Neural progenitor cell (in vitro differentiated cells): ENCODE measurements around the gene GRID1. TPM values are rescaled to one million over a fixed set of nuclear protein-coding genes. Genes with fewer than 3 reads are reported as not detected.

ENCODE experiments used
- DNase-seq: peaks from one replicate; pipeline ENCODE4 v3.0.0-alpha.2; 2016; ENCODE audit warnings: low spot score
- H2AFZ ChIP-seq: fragments of 200-600 bp; sonication (generic); replicated peaks from 2 replicates; pipeline ENCODE4 v1.6.1; 2016; ENCODE audit warnings: antibody characterized with exemption
- H3F3A ChIP-seq: fragments of 200-600 bp; sonication (generic); 2 replicates; pipeline ENCODE4 v1.6.1; 2016; ENCODE audit warnings: antibody characterized with exemption, low read depth
- H3K27ac ChIP-seq: fragments of 200-600 bp; sonication (generic); 2 replicates; pipeline ENCODE4 v1.5.1; 2016; ENCODE audit warnings: mild to moderate bottlenecking
- H3K27me3 ChIP-seq: fragments of 200-600 bp; sonication (generic); 2 replicates; pipeline ENCODE4 v1.6.1; 2016; ENCODE audit warnings: mild to moderate bottlenecking, moderate library complexity
- H3K36me3 ChIP-seq: fragments of 200-600 bp; sonication (generic); 2 replicates; pipeline ENCODE4 v1.5.1; 2016
- H3K4me1 ChIP-seq: fragments of 200-600 bp; sonication (generic); 2 replicates; pipeline ENCODE4 v1.6.1; 2016; ENCODE audit warnings: mixed run types
- H3K4me2 ChIP-seq: fragments of 200-600 bp; sonication (generic); 2 replicates; pipeline ENCODE4 v1.6.1; 2016
- H3K4me3 ChIP-seq: fragments of 200-600 bp; sonication (generic); 2 replicates; pipeline ENCODE4 v1.5.1; 2016
- H3K79me2 ChIP-seq: fragments of 200-600 bp; sonication (generic); 2 replicates; pipeline ENCODE4 v1.6.1; 2016; ENCODE audit warnings: low read depth
- H3K9ac ChIP-seq: fragments of 200-600 bp; sonication (generic); 2 replicates; pipeline ENCODE4 v1.6.1; 2016
- H3K9me3 ChIP-seq: fragments of 200-600 bp; sonication (generic); 2 replicates; pipeline ENCODE4 v1.5.1; 2016; ENCODE audit warnings: low read depth
- H4K20me1 ChIP-seq: fragments of 200-600 bp; sonication (generic); 2 replicates; pipeline ENCODE4 v1.6.1; 2016; ENCODE audit warnings: low read depth
- H3K27ac Mint-ChIP-seq: 3 replicates; pipeline ENCODE4 v1.8.0; 2021; ENCODE audit warnings: mixed read lengths
- H3K27me3 Mint-ChIP-seq: 2 replicates; pipeline ENCODE4 v1.8.0; 2022; ENCODE audit warnings: low read depth, mild to moderate bottlenecking, inconsistent platforms, moderate library complexity, mixed read lengths; ENCODE audit not compliant: insufficient read depth
- H3K36me3 Mint-ChIP-seq: 3 replicates; pipeline ENCODE4 v1.8.0; 2021; ENCODE audit warnings: mixed read lengths
- H3K4me1 Mint-ChIP-seq: 3 replicates; pipeline ENCODE4 v1.8.0; 2021; ENCODE audit warnings: mixed read lengths
- H3K4me3 Mint-ChIP-seq: 3 replicates; pipeline ENCODE4 v1.8.0; 2021; ENCODE audit warnings: mild to moderate bottlenecking, moderate library complexity, mixed read lengths
- H3K9me3 Mint-ChIP-seq: 3 replicates; pipeline ENCODE4 v1.8.0; 2020; ENCODE audit warnings: mixed read lengths
- CTCF ChIP-seq: fragments of 200-600 bp; sonication (generic); IDR thresholded peaks from 2 replicates; pipeline ENCODE4 v1.5.1; 2017; ENCODE audit warnings: antibody characterized with exemption, mild to moderate bottlenecking
- EZH2 ChIP-seq: fragments of 200-600 bp; sonication (generic); IDR thresholded peaks from 2 replicates; pipeline ENCODE4 v1.6.1; 2017; ENCODE audit warnings: antibody characterized with exemption, mild to moderate bottlenecking, moderate library complexity
- EZH2phosphoT487 ChIP-seq: fragments of 200-600 bp; sonication (generic); IDR thresholded peaks from 2 replicates; pipeline ENCODE4 v1.6.1; 2017; ENCODE audit warnings: antibody characterized with exemption
- total RNA-seq: library from RNA; depleted of rRNA; stranded (reverse); fragments of >200 nt; gene quantifications from 2 replicates; pipeline ENCODE4 v1.2.3, GENCODE V29; 2015; ENCODE audit warnings: low replicate concordance

GRID1 gene
- total RNA-seq, 1 donor from 2014 or later, result not detected

GRCh38 chr10:85901599-85901998 lies 465.0 kb downstream of the GRID1 start:
- Histone ChIP-seq H3F3A (no peaks in the 10 kb centered on the region), H3K4me3 (no peak overlapping the region), H3K27me3 (no peaks in the 10 kb centered on the region), H3K4me2 (no peak overlapping the region), H3K4me1 (no peaks in the 10 kb centered on the region), H2AFZ (no peak overlapping the region), H3K27ac (no peak overlapping the region), H3K79me2 (no peaks in the 10 kb centered on the region), H3K36me3 (no peaks in the 10 kb centered on the region), H4K20me1 (no peaks in the 10 kb centered on the region), H3K9me3 (no peaks in the 10 kb centered on the region), H3K9ac (no peak overlapping the region)
- Mint-ChIP-seq H3K36me3 (no peaks in the 10 kb centered on the region), H3K4me1 (no peaks in the 10 kb centered on the region), H3K27me3 (no peaks in the 10 kb centered on the region), H3K27ac (no peak overlapping the region), H3K4me3 (no peak overlapping the region), H3K9me3 (no peaks in the 10 kb centered on the region)
- DNase-seq, result no peak
- TF ChIP-seq CTCF (no peak), EZH2phosphoT487 (no peak), EZH2 (no peak)

DNA sequence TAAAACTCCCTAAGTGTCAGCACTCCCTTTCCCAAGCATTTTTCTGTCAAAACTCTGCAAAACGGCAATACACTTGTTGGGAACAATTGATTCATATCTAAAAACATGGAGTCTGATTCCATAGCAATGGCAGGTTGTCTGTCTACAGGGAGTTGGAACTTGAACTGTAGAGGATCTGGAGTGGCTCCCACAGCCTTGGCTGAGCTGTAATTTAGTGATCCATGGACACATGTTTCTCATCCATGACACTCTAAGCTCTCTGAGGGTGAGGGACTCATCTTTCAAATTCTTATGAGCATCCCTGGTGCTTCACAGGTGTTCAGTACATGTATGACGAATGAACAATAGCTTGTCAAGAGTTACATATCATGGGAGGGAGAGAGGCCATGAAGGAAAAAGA lies 466.1 kb downstream of the GRID1 start:
- H3K36me3 Mint-ChIP-seq, result no peaks in the 10 kb centered on the region
- Histone ChIP-seq H4K20me1 (no peaks in the 10 kb centered on the region), H3K27me3 (no peaks in the 10 kb centered on the region), H3K9ac (no peak overlapping the region), H3F3A (no peaks in the 10 kb centered on the region), H2AFZ (no peak overlapping the region), H3K4me1 (no peaks in the 10 kb centered on the region), H3K9me3 (no peaks in the 10 kb centered on the region), H3K79me2 (no peaks in the 10 kb centered on the region), H3K4me3 (no peak overlapping the region), H3K27ac (no peak overlapping the region), H3K36me3 (no peaks in the 10 kb centered on the region), H3K4me2 (no peak overlapping the region)
- H3K27me3 Mint-ChIP-seq, result no peaks in the 10 kb centered on the region
- no peak overlapping the region for H3K27ac Mint-ChIP-seq
- no peaks in the 10 kb centered on the region for H3K9me3 Mint-ChIP-seq
- H3K4me1 Mint-ChIP-seq, result no peaks in the 10 kb centered on the region
- no peak for DNase-seq
- TF ChIP-seq CTCF, result no peak
- TF ChIP-seq EZH2, result no peak
- TF ChIP-seq EZH2phosphoT487, result no peak
- no peak overlapping the region for H3K4me3 Mint-ChIP-seq

- DNase-seq, result no peak
- Histone ChIP-seq H3K27ac (no peak overlapping the region), H3K4me3 (no peak overlapping the region)
Observed at GRCh38 chr10:85900061-85900460, 466.5 kb downstream of the GRID1 start.

More at GRCh38 chr10:85900061-85900460, 466.5 kb downstream of the GRID1 start:
- H3K4me1 ChIP-seq, result no peaks in the 10 kb centered on the region
- no peak for TF ChIP-seq EZH2phosphoT487
- no peak for TF ChIP-seq EZH2
- no peak for TF ChIP-seq CTCF
- H3K27ac Mint-ChIP-seq, result no peak overlapping the region
- H2AFZ ChIP-seq, result no peak overlapping the region
- H3K9me3 ChIP-seq, result no peaks in the 10 kb centered on the region
- no peaks in the 10 kb centered on the region for H3K36me3 Mint-ChIP-seq
- no peak overlapping the region for H3K4me2 ChIP-seq
- no peak overlapping the region for H3K9ac ChIP-seq
- no peaks in the 10 kb centered on the region for H3K4me1 Mint-ChIP-seq
- H3F3A ChIP-seq, result no peaks in the 10 kb centered on the region
- no peaks in the 10 kb centered on the region for H3K9me3 Mint-ChIP-seq
- H3K27me3 Mint-ChIP-seq, result no peaks in the 10 kb centered on the region
- H3K4me3 Mint-ChIP-seq, result no peak overlapping the region
- H3K36me3 ChIP-seq, result no peaks in the 10 kb centered on the region
- H4K20me1 ChIP-seq, result no peaks in the 10 kb centered on the region
- H3K27me3 ChIP-seq, result no peaks in the 10 kb centered on the region
- H3K79me2 ChIP-seq, result no peaks in the 10 kb centered on the region
